GM12878 (cell line): ENCODE measurements around the gene CRYGN. TPM values are rescaled to one million over a fixed set of nuclear protein-coding genes. Genes with fewer than 3 reads are reported as not detected.

Source experiments
- ATAC-seq: fragments of 200-7000 bp; cut with Tn5 transposase; 3 replicates; pipeline ENCODE4 v1.9.1; 2020; ENCODE audit warnings: mild to moderate bottlenecking, moderate library complexity
- BruUV-seq: library from RNA; stranded (reverse); fragments of 400-500 nt; replicated peaks from 2 replicates; lab custom pipeline; 2021; lab: Mats Ljungman, UMichigan
- CTCF ChIA-PET: fragments of 300-600 bp; sonication (Branson Sonifier 250); formaldehyde crosslinking; extraction: SDS; loops from one replicate; lab custom pipeline; 2021; ENCODE audit warnings: inconsistent platforms; lab: Yijun Ruan, JAX
- POLR2A ChIA-PET: fragments of 350-600 bp; formaldehyde crosslinking; extraction: SDS; loops from one replicate; lab custom pipeline; 2021; ENCODE audit warnings: inconsistent platforms; lab: Charles Lee
- RAD21 ChIA-PET: fragments of 300-600 bp; sonication (Branson Sonifier 250); formaldehyde crosslinking; loops from one replicate; lab custom pipeline; 2023; ENCODE audit warnings: antibody characterized with exemption; ENCODE audit not compliant: unreplicated experiment; lab: Charles Lee
- SMC1A ChIA-PET: fragments of 300-600 bp; sonication (Branson Sonifier 250); formaldehyde crosslinking; loops from one replicate; lab custom pipeline; 2023; ENCODE audit not compliant: unreplicated experiment, uncharacterized antibody; lab: Charles Lee
- DNase-seq: peaks from one replicate; pipeline ENCODE4 v3.0.0-alpha.2; 2011; ENCODE audit warnings: low read depth, low spot score
- FAIRE-seq: peaks from 3 replicates; lab custom pipeline; 2011; peaks lifted over from hg19 to GRCh38; lab: Jason Lieb, UNC
- H2AFZ ChIP-seq: 2 replicates; pipeline ENCODE4 v1.6.0; 2011; ENCODE audit warnings: low read depth, low read length, control low read depth; ENCODE audit not compliant: control insufficient read depth
- H3K27ac ChIP-seq: 2 replicates; pipeline ENCODE4 v1.5.1; 2011; ENCODE audit warnings: control low read depth; ENCODE audit not compliant: control insufficient read depth, insufficient read depth
- H3K27me3 ChIP-seq, 2 experiments: replicated peaks in 1 of 2; 2 replicates each; pipeline versions ENCODE4 v1.6.0 to v1.6.1; 2011; ENCODE audit warnings: low read length in 1 of 2; ENCODE audit not compliant: control insufficient read depth in 2 of 2, insufficient read depth in 2 of 2
- H3K36me3 ChIP-seq, 2 experiments: 2 replicates each; pipeline ENCODE4 v1.5.1; 2011; ENCODE audit warnings: low read length in 1 of 2; ENCODE audit not compliant: control insufficient read depth in 2 of 2, insufficient read depth in 2 of 2
- H3K4me1 ChIP-seq: 2 replicates; pipeline ENCODE4 v1.6.1; 2011; ENCODE audit warnings: mild to moderate bottlenecking, low read length, moderate library complexity, mixed read lengths; ENCODE audit not compliant: control insufficient read depth, insufficient read depth
- H3K4me2 ChIP-seq: 2 replicates; pipeline ENCODE4 v1.6.0; 2011; ENCODE audit warnings: control low read depth; ENCODE audit not compliant: control insufficient read depth, insufficient read depth
- H3K4me3 ChIP-seq: fragments of 200-600 bp; sonication (generic); 2 replicates; pipeline ENCODE4 v1.5.1; 2016
- H3K79me2 ChIP-seq: 2 replicates; pipeline ENCODE4 v1.6.0; 2011; ENCODE audit warnings: low read length; ENCODE audit not compliant: control insufficient read depth, insufficient read depth
- H3K9ac ChIP-seq: 2 replicates; pipeline ENCODE4 v1.8.0; 2011; ENCODE audit warnings: low read length, control low read depth, mixed read lengths; ENCODE audit not compliant: control insufficient read depth, insufficient read depth
- H3K9me3 ChIP-seq: replicated peaks from 3 replicates; pipeline ENCODE4 v1.5.1; 2011; ENCODE audit warnings: mild to moderate bottlenecking, low read length; ENCODE audit not compliant: control insufficient read depth, insufficient read depth
- H4K20me1 ChIP-seq: 2 replicates; pipeline ENCODE4 v1.6.0; 2011; ENCODE audit not compliant: control insufficient read depth, insufficient read depth
- CEBPB ChIP-seq, 2 experiments: fragments of 150-350 bp in 1 of 2; IDR thresholded peaks; 2 replicates each; pipeline ENCODE4 v1.6.1; 2012 to 2014; ENCODE audit warnings: low read depth in 2 of 2, low read length in 2 of 2, borderline replicate concordance in 1 of 2, inconsistent platforms in 1 of 2
- CHD1 ChIP-seq: IDR thresholded peaks from 2 replicates; pipeline ENCODE4 v1.6.1; 2012; ENCODE audit warnings: low read depth, low read length, improper control_type of control experiment
- EZH2 ChIP-seq: IDR thresholded peaks from 2 replicates; pipeline ENCODE4 v1.6.1; 2012; ENCODE audit warnings: low read depth, mild to moderate bottlenecking, control low read depth, inconsistent platforms, low read length, borderline replicate concordance; ENCODE audit not compliant: control insufficient read depth
- IKZF1 ChIP-seq: fragments of 450-650 bp; conservative IDR thresholded peaks from 2 replicates; pipeline ENCODE4 v1.6.1; 2017; ENCODE audit warnings: antibody characterized with exemption, mild to moderate bottlenecking
- JUNB ChIP-seq: IDR thresholded peaks from 2 replicates; pipeline ENCODE4 v1.6.1; 2016; ENCODE audit warnings: antibody characterized with exemption, mild to moderate bottlenecking
- NFYA ChIP-seq: IDR thresholded peaks from 2 replicates; pipeline ENCODE4 v1.6.1; 2011; ENCODE audit warnings: low read depth, mild to moderate bottlenecking, low read length, improper control_type of control experiment, borderline replicate concordance
- RAD21 ChIP-seq: IDR thresholded peaks from 2 replicates; pipeline ENCODE4 v1.6.1; 2011; ENCODE audit warnings: mild to moderate bottlenecking, low read depth, low read length, moderate library complexity; ENCODE audit not compliant: insufficient read depth
- SIN3A ChIP-seq: IDR thresholded peaks from 2 replicates; pipeline ENCODE4 v1.6.1; 2012; ENCODE audit warnings: low read depth, low read length, improper control_type of control experiment
- ZNF274 ChIP-seq: IDR thresholded peaks from one replicate; pipeline ENCODE4 v1.8.0; 2011; ENCODE audit not compliant: insufficient read length, insufficient read depth
- whole genome bisulfite sequencing: methylation state at CpG from one replicate; pipeline ENCODE4 v1.1.6; 2016; ENCODE audit warnings: low lambda C conversion rate; ENCODE audit not compliant: insufficient replicate concordance, insufficient coverage; ENCODE audit errors: missing lambda C conversion rate; 5-methylcytosine and 5-hydroxymethylcytosine counted together
- in situ Hi-C: fragments of 300-500 bp; cut with MboI; formaldehyde crosslinking; loops from 9 replicates; pipeline ENCODE4 v1.14.3; 2018; ENCODE audit warnings: mixed read lengths
- intact Hi-C: fragments of 100-400 bp; cut with micrococcal nuclease; formaldehyde crosslinking; loops from one replicate; pipeline ENCODE4 v1.14.2; 2022; ENCODE audit not compliant: unreplicated experiment
- polyA plus RNA-seq, 11 experiments: library from polyadenylated mRNA; depleted of rRNA in 4 of 11; unstranded in 6 of 11; stranded (reverse) in 5 of 11; fragments of >200 nt; fragmentation: Nextera tagmentation in 4 of 11; fragmentation: Illumina TruSeq in 1 of 11; extraction: Ambion mirVana in 4 of 11; extraction: Trizol in 1 of 11; gene quantifications; 1 replicate in 1 of 11; 2 replicates in 10 of 11; pipeline versions ENCODE4 v1.2.1 to v1.2.3, GENCODE V29; 2011 to 2016; ENCODE audit warnings: inconsistent platforms in 2 of 11, missing spikeins in 2 of 11, low read depth in 1 of 11
- total RNA-seq, 4 experiments: library from RNA; depleted of rRNA in 3 of 4; stranded (reverse); fragments of >200 nt in 3 of 4; fragmentation: Illumina TruSeq in 1 of 4; extraction: Trizol in 1 of 4; gene quantifications; 2 replicates each; pipeline versions ENCODE4 v1.2.1 to v1.2.3, GENCODE V29; 2013 to 2021
- TF ChIP-seq, protein P1 (sequence below): IDR thresholded peaks from 2 replicates; pipeline ENCODE4 v1.6.1; 2011; ENCODE audit warnings: mild to moderate bottlenecking, low read depth, low read length, moderate library complexity; ENCODE audit not compliant: insufficient replicate concordance
- TF ChIP-seq, protein P2 (sequence below): fragments of 450-650 bp; IDR thresholded peaks from 2 replicates; pipeline ENCODE4 v1.6.1; 2017; ENCODE audit warnings: borderline replicate concordance
- TF ChIP-seq, protein P3 (sequence below): fragments of 450-650 bp; IDR thresholded peaks from 2 replicates; pipeline ENCODE4 v1.6.1; 2016; ENCODE audit warnings: mild to moderate bottlenecking
- TF ChIP-seq, protein P4 (sequence below): fragments of 450-650 bp; IDR thresholded peaks from 2 replicates; pipeline ENCODE4 v1.6.1; 2014; ENCODE audit warnings: mild to moderate bottlenecking

CRYGN gene
- total and polyA plus RNA-seq, 10 of the 15 experiments (the other 5 are each of a cell fraction or from before 2014, with no cell fraction given), result not detected

DNA sequence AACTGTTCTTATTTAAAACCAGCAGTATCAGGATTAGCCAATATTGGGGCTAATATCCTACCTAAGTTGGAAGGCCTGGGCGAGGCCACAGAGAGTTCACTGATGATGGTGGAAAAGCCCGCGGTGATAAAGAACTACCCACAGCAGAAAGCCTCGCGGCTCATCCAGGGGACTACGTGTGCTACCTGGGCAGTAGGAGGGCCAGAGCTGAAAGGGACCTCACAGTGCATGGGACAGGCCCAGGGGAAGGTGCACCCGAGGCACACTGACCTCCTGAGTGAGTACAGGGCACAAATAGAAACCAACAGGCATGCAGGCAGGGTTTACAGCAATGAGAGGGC, 31.5 kb downstream of the CRYGN start:
- in situ Hi-C loops, result no loop called here
- CTCF ChIA-PET, result no interaction called here
- H3K36me3 ChIP-seq, result no peaks in the 10 kb centered on the region
- no peaks in the 10 kb centered on the region for H4K20me1 ChIP-seq
- WGBS, result 84% methylated on average over 7 of the region's 7 CpGs
- SMC1A ChIA-PET, result no interaction called here
- RAD21 ChIA-PET, result no interaction called here
- no peak for FAIRE-seq
- no peak overlapping the region for H3K27ac ChIP-seq
- intact Hi-C loops, result loop anchor here (2.0 kb wide), 1 partner anchor 40 kb away; no protein-coding TSS in a partner anchor
- H3K9me3 ChIP-seq, result no peaks in the 10 kb centered on the region
- H2AFZ ChIP-seq, result 0 out of 2 replicates have a peak overlapping the region, but pooled peaks have one; percentile 7
- H3K4me1 ChIP-seq, result no peaks in the 10 kb centered on the region
- no peak overlapping the region for H3K9ac ChIP-seq
- DNase-seq, result no peak
- H3K4me2 ChIP-seq, result no peak overlapping the region; the same call in 1 of the 2 replicates
- BruUV-seq, result no TSS peak
- H3K27me3 ChIP-seq, result peaks cover 12 to 15% of the 10 kb centered on the region in 2 experiments; a peak in 3 of 4 replicates
- H3K79me2 ChIP-seq, result no peaks in the 10 kb centered on the region
- ATAC-seq, result no peak
- H3K4me3 ChIP-seq, result no peak overlapping the region
- POLR2A ChIA-PET, result no interaction called here
- TF ChIP-seq EZH2 (no peak), CHD1 (no peak), ZNF274 (no peak), CEBPB (IDR thresholded peaks at IDR 0.05; ENCODE audit: borderline replicate concordance in 1 of 2, low read depth in 2 of 2, low read length in 2 of 2) (no peak), RAD21 (no peak), SIN3A (no peak), JUNB (no peak), IKZF1 (no peak), NFYA (no peak)
- TF ChIP-seq, protein P1, sequence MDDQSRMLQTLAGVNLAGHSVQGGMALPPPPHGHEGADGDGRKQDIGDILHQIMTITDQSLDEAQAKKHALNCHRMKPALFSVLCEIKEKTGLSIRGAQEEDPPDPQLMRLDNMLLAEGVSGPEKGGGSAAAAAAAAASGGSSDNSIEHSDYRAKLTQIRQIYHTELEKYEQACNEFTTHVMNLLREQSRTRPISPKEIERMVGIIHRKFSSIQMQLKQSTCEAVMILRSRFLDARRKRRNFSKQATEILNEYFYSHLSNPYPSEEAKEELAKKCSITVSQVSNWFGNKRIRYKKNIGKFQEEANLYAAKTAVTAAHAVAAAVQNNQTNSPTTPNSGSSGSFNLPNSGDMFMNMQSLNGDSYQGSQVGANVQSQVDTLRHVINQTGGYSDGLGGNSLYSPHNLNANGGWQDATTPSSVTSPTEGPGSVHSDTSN, result no peak
- TF ChIP-seq, protein P2, sequence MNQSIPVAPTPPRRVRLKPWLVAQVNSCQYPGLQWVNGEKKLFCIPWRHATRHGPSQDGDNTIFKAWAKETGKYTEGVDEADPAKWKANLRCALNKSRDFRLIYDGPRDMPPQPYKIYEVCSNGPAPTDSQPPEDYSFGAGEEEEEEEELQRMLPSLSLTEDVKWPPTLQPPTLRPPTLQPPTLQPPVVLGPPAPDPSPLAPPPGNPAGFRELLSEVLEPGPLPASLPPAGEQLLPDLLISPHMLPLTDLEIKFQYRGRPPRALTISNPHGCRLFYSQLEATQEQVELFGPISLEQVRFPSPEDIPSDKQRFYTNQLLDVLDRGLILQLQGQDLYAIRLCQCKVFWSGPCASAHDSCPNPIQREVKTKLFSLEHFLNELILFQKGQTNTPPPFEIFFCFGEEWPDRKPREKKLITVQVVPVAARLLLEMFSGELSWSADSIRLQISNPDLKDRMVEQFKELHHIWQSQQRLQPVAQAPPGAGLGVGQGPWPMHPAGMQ, result no peak
- TF ChIP-seq, protein P3, sequence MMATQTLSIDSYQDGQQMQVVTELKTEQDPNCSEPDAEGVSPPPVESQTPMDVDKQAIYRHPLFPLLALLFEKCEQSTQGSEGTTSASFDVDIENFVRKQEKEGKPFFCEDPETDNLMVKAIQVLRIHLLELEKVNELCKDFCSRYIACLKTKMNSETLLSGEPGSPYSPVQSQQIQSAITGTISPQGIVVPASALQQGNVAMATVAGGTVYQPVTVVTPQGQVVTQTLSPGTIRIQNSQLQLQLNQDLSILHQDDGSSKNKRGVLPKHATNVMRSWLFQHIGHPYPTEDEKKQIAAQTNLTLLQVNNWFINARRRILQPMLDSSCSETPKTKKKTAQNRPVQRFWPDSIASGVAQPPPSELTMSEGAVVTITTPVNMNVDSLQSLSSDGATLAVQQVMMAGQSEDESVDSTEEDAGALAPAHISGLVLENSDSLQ, result no peak
- TF ChIP-seq, protein P4, sequence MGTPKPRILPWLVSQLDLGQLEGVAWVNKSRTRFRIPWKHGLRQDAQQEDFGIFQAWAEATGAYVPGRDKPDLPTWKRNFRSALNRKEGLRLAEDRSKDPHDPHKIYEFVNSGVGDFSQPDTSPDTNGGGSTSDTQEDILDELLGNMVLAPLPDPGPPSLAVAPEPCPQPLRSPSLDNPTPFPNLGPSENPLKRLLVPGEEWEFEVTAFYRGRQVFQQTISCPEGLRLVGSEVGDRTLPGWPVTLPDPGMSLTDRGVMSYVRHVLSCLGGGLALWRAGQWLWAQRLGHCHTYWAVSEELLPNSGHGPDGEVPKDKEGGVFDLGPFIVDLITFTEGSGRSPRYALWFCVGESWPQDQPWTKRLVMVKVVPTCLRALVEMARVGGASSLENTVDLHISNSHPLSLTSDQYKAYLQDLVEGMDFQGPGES, result no peak
